ENCODE measurements around the gene S100A5.

The S100A5 gene

DNA sequence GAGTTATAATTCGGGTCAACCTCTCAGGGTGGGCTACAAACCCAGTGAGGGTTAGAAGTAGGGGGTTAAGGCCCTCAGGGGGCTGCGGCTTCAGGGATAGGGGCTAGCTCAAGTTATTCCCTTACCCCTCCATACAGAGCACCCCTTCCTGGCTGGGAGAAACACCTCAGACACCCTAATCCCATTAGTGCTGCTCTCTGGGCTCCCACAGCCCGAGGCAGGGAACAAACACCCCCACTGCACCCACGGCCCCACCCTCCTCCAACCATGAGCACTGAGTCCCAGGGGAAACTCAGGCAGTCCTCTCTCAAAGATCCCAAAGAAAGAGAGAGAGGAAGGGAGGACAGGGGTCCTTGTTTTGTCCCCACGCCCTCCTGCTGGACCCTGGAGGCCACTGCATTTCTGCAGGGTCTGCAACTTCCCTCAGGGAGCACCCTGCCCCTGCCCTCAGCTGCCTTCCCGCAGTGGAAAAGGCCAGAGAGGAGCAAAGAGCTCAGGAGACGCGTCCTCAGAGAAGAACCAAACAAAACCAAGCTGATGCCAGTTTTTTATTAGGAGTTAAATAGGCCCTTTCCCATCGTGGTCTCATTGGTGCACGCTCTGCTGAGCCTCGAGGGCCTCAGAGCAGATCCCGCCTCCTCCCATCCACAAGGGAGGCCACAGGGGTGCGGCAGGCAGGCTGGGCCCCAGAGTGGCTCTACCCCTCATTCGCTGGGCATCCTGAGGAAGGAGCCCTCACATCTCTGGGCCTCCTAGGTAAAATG lies 6.2 kb upstream of the S100A5 start:
- no peak for DNase-seq

DNA sequence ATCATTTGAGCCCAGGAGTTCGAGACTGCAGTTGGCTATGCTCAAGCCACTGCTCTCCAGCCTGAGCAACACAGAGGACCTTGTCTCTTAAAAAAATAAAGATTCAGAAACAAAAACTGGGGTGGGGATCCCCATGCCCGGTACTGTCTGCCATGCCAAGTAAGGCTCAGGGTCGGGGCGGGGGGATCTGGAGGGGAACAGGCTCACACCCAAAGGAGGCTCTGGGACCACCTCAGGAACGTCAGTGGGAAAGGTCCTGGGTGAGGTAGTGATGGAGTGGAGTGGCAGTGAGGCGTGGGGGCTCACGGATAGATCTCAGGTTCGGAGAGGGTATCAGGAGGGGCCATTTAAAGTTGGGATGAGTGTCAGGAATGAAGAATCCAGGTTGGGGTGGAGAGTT lies 5.6 kb upstream of the S100A5 start:
- DNase-seq: no peak

DNA sequence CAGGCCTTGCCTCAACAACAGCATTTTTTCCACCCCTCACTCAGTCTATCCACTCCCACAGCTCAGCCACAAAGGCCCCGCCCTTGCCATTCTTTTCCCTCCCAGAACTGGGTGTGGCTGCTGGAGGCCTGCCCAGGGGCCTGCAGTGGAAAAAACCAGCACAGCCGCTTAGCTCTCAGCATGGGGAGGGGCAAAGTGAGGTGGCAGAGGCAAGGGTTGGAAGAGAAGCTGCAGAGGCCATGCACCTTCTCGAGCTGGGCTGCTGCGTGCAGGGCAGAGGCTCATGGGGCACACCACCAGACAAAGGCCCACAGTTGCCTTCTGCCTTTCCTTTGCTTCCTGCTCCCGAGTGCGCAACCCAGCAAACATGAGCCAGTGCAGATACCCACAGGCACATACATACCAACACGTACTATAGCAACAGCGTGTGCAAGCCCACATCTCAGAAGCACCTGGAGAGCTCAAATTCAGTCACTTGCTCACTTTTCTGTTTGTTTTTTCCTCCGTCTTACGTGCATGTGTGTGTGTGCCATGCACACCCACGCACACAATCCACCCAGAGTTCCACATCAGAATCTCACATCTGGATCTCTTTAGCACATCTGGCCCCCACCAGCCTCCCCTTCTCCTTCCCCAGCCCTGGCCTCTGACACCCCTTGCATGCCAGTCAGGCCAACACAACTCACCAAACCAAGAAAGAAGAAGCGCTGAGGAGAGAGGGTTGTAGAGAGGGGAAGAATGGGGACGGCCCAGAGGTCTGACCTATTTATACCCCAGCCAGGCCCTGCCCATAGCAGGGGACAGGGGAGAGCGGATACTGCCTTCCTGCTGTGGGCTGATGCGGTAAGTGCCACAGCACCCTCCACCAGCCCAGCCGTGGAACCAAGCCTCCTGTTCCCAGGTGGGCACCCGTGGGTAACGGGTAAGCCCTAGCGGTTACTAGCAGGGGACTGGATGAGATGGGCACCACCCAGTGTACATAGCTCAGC lies 4.6 kb upstream of the S100A5 start, which contains the start of gene S100A4:
TSS of gene S100A4 (minus strand) at position 740 of the 989 bp plus-strand sequence. CDS start 1,012 bp downstream, outside the sequence.
- DNase-seq: peak; percentile 45

DNA sequence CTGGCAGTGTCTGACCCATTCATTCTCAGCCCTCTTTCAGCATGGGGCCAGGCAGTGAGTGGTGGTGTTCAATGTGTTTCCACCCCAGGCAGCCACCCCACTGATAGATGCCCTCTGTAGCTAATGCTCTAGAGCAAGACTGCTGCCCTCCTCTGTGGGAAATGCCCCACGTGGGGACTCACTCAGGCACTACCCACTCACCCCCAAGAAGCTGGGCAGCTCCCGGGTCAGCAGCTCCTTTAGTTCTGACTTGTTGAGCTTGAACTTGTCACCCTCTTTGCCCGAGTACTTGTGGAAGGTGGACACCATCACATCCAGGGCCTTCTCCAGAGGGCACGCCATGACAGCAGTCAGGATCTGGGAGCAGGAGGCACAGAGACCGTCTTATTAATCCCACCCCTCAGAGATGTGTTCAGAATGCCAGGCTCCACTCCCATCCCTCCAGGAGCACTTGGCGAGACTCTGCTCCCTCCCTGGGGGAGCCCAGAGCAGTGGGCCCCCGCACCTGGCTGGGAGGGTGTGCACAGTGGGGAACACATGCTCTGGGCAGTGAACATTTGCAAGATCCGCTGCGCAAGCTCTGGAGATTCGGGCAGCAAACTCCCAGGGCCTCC lies 3.8 kb upstream of the S100A5 start:
- no peak for DNase-seq

DNA sequence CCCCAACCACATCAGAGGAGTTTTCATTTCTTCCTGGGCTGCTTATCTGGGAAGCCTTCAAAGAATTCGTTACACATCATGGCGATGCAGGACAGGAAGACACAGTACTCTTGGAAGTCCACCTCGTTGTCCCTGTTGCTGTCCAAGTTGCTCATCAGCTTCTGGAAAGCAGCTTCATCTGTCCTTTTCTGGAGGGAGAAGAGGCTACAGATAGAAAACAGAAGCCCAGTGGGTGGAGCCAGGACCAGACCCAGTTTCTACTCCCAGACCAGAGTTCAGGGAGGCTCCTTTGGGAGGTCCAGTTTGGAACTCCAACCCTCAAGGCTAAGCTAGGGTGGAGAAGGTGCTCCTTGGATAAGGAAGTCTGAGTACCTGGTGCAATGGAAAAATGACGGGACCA lies 3.0 kb upstream of the S100A5 start:
- no peak for DNase-seq

DNA sequence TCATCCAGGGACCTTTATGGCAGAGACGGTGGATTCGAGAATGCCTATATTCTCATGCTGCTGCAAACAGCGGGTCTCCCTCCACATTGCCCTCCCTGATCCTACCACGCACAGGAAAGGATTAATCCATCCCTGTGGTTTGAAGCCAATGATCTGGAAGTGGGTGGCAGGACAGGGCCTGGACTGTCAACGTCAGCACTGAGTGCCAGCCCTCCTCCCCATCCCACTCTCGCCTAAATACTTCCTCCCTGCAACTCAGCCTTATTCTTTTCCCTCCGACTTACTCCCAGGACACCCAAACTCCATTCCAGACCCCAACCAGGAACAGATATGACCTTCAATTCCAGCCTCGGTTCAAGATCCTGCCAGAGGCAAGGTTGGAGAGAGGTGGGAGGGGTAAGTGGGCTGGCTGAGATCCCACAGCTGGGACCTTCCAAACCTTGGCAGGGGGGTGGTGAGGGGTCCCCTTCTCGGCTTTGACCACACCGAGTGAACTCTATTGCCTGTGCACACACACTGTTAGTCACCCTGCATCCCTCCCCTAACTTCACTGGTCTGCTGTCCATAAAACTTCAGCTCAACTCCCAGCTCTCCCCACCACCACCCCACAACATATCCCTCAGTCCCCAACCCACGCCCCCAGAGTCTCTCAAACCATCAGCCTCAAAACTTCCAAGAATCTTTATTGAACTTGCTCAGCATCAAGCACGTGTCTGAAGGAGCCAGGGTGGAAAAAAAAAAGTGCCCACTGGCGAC lies 2.4 kb upstream of the S100A5 start:
- DNase-seq: no peak

DNA sequence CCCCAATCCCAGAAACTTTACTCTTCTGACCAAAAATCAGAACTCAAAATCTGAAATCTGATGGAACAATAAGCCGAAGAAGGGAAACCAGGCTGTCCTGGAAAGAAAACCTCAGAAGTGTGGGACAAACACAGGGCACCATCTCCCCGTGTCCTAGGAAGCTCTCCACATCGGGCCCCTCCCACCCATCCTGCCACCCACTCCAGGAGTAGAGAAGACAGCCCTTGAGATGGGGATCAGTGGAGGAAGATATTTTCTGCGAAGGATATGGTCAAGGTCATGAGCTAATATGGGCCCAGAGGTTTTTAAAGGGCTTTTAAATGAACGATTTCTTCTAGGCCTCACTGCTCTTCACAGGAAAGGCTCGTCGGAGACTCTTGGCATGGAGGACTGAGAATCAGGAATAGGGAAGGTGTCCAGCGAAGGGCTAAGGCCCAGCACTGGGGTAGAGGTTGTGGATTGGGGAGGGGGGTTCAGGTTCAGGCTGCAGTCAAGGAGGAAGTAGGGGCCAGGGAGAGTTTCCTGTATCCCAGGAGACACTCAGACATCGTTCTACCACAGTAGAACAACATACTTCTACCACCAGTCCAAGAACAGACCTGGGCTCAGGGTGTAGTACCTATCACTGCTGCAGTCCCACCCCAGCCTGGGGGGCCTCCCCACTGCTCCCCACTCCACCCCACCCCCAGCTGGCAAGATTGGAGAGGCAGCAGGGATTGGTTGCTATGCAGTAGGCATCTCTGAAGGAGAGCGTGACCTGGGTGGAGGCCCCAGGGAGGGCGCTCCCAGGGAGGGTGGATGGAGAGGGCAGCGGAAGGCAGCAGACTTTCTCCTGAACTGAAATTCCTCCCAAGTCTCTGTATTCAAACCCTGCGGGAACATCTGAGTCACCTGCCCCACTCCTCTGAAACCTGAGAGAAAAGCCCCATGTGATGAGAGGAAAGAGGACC lies 1.2 kb upstream of the S100A5 start:
- DNase-seq: no peak

DNA sequence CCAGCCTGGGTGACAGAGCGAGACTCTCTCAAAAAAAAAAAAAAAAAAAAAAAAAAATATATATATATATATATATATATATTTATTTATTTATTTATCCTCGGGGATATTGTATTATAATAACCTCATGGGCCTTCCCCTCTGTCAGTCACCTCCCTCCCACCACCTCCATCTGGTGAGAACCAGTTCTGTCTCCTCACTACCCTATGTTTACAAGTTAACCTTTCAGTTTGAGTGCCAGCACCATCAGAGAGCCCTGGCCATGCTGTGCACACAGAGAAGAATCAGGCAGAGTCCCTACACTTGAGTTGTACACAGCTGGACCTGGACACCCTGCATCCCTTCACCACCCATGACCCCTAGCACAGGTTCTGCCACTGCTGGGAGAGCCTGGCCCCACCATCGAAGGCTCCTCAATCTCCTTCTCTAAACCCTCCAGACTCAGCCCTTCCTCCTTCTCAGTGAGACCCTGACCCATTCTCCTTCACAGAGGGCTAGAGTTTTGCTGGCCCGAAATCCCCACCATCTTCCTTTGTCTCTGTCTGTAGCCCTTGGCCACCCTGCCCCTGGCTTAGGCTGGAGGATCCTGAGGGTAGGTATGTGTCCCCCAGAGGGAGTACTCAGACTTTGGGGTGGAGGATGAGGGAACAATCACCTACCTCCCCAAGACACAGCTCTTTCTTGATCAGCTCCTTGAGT lies 1.2 kb downstream of the S100A5 start:
- no peak for DNase-seq

DNA sequence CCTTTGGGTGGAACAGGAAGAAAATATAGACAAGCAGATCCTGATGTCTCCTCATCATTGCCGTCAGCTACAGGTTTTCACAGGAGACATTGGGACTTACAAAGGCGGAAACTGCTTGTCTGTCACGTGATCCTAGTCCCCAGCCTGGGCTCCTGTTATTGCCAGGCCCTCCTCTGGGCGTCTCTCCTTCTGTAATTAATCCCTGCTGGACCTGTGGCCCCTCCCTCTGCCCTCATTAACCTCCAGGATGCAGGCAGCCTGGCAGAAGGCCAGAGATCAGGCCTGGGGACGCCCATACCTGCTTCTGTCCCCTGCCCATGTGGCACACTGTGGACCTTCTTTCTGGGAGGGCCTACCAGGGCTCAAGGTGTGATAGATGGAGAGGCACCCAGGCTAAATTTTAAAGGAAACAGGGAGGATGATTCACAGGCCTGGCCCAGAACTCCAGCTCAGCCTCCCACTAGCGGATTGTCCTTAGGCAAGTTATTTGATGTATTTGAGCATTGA lies 2.4 kb downstream of the S100A5 start:
- no peak for DNase-seq

DNA sequence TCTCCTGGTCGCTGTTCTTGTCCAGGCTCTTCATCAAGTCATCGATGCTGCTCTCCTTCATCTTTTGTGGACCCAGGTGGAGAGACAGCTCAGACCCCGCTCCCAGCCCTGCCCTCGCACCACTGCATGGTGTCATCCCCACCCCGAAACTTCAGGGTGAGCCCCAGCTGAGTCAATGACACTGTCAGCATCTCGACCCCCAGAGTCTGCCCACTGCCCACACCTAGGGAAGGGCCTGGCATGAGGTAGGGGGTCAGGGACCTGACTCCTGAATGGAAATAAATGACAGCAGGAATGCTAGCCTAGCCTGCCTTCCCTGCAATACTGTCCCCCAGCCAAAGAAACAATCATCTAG lies 3.4 kb downstream of the S100A5 start:
- DNase-seq: no peak

DNA sequence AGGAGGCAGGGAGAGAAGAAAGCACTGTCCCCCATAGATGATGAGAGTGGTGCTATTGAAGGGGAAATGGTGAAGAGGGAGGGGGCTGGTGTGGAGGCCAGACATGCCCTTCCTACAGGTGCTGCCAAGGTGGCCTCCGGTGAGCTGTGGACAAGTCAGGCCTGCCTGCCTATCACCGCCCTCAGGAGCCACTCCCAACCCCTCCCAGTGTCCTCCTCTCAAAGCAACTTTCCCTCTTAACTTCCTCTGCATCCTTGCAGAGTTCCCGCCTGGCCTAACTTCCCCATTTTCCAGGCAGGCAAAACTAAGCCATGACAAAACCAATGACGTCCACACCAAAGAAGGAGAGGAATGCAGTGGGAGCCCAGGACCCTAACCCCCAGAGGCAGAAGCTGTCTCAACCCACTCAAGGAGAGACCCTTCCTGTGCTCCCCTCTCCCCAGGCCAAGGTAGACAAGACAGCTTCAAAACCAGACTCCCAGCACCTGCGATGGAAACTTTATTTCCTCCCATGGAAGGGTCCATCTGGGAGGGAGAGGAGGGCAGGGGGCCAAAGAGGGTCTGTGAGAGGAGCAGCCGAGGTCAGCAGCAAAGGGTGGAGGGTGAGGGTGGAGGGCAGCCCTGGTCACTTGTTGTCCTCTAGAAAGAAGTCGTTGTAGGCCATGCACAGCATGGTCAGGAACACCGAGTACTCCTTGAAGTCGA lies 3.9 kb downstream of the S100A5 start:
- DNase-seq: no peak

DNA sequence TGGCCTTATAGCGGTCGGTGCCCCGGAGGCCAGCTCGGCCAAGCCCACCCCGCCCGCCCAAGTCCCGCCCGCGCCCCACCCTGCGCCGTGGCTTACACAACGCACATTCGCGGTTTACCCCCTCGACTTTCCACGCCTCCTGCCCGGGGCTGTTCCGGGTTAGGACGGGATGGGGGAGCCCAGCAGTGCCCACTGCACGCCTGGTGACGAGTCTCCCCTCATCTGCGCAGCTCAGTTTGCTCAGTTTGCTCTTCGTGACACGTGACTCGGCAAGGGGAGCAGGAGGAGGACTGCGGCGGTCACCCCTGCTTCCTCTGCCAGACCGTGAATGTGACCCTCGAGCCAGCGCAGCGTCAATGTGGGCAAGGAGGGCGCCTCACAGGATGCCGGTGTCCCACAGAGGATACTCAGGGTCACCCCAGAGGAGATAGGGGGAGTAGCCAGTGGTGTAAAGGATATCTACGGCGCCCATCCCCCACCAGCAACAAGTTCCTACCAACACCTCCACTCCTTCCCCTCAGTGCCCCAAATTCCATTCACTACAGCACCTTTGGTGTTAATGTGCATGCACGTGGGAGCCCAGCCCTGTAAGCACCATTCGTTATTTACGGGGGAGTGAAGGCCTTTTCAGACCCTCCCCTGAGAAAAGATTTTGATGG lies 4.6 kb downstream of the S100A5 start:
- DNase-seq: no peak

DNA sequence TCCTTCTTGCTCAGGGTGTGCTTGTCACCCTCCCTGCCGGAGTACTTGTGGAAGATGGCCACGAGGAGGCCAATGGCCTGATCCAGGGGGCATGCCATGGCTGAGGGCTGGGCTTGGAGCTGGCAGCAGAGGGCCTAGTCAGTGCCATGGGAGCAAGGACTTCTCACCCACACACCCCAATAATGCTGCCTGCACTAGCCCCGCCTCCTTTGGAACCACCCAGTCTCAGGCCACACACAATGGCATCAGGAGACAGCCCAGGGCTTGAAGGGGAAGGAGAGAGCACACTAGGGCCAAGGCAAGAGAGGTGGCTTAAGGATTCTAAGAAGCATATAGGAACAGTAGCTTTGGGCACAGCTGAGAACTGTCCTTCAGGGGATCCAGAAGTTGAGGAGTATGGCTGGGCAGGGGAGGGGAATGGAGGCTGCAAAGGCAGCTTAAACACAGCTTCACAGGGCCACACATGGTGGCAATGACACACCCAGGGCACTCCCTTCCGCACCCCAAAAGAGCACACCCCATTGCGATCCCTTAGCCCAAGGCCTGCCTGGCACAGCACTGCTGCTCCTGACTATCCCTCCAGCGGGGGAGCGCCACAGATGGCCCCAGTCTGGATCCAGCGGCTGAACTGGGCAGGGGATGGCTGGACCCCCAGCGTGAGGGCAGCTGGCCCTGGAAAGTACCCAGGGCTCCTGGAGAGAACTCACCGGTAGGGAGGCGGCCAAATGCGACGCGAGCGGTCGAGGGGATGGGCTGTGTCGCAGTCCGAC lies 5.3 kb downstream of the S100A5 start, which contains the start of gene S100A6:
TSS of gene S100A6 (minus strand) at position 750 of the 770 bp plus-strand sequence. CDS start at position 98, 652 bp downstream.
- no peak for DNase-seq

DNA sequence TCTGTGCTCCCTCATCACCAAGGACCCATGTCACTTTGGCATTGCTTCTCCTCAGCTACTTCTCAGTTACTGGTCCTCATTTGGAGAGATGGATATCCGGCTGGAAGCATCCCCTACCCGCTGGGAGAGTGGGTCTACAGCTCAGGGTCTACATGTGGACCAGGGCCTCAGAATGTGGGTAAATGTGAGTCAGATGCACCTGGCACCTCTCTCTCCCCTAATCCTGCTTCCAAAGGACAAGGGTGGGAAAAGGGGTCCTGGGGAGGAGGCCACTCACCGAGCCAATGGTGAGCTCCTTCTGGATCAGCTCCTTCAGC lies 5.9 kb downstream of the S100A5 start:
- DNase-seq: no peak

DNA sequence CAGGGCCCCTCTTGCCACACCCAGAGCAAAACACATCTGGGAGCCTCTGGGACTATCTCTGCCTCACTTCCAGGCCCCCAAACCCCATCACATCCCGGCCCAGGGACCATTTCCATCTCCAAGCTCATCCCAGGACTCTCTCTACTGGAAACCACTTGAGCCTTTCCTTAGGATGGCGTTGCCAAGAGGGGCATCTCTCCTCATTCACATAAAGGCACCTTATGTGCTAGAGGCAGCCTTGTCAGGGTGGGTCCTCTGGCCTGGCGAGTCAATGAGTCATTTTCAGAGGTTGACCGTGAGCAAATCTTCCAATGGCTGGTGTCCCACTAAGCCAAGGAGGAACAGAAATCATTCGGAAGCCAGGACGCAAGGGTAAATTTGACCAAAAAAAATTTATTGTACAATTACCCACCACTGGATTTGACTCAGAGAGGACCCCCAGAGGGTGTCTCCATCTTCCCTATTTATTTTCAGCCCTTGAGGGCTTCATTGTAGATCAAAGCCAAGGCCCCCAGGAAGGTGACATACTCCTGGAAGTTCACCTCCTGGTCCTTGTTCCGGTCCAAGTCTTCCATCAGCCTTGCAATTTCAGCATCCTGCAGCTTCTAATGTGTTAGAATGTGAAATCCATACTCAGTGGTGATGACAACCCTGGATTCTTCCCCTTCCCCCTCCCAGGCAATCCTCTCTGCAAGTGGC lies 6.4 kb downstream of the S100A5 start:
- no peak for DNase-seq

DNA sequence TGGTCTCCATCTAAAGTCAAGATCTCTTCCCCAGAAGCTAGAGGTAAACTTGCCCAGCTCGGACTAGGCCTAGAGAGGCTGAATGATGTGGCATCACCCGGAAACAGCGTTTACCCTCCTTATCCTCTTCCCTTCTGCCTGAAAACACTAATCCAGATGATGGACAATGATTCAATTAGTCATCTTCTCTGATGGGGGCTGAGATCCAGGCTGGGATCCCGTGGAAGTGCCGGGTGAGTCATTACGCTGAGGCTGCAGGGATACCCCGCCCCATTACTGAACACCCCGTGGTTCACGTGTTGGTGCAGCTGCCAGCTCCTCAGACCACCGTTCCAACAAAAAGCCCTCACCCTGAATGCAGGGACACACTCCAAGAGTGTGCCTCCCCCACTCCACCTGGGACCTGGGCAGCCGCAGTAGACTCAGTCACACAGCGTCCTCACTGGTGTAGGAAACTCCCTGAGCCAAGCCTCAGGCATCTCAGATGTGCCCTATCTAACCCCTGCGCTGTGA lies 7.0 kb downstream of the S100A5 start:
- DNase-seq: no peak

DNA sequence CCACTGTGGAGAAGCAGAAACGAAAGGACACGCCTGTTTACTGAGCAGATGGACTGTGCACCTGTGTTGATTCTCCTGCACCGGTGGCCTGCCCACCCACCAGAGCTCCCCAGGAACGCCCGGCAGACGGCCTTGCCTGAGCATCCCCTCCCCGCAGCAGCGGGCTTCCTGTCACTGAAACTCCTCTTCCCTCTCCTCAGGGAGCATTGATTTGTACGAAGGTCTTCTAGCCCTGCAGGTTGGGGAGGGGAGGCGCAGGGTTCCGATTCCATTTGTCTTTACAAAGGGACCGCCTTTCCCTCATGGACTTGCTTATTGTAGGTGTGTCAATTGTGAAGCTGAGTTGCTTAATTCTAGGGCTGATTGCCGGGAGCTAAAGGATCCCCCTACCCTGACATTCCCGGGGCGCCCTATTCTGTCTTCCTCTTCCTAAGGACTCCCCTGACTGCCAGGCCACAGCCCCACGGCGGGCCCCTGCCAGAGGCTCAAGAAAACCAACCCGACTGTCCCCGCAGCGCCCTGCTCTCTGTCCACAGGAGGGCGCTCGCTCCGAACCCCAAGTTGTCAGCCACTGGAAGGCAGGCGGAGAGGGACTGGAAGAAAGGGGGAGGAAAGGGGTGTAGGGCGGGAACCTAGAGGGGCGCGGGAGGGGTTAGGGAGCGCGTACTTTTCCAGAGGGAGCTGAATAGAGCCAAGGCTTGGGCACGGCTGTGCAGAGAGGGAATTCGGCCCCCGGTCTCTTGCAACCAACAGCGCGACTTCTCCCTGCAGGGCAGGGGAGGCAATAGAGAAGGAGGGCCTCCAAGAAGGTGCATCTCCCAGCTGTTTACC lies 7.8 kb downstream of the S100A5 start:
- no peak for DNase-seq
